Calu3 (cell line): Measurements from ENCODE around the gene RBM23. TPM values are rescaled to one million over a fixed set of nuclear protein-coding genes. Genes with fewer than 3 reads are reported as not detected.

Experiments
- BruUV-seq: library from RNA; stranded (reverse); fragments of 400-500 nt; replicated peaks from 2 replicates; lab custom pipeline; 2021; lab: Mats Ljungman, UMichigan
- CTCF ChIA-PET: fragments of 300-600 bp; sonication (Branson Sonifier 250); formaldehyde crosslinking; loops from one replicate; lab custom pipeline; 2022; ENCODE audit warnings: antibody characterized with exemption; lab: Charles Lee
- DNase-seq: peaks from one replicate; pipeline ENCODE4 v3.0.0; 2022
- H3K27ac Mint-ChIP-seq: one replicate; pipeline ENCODE4 v1.8.0; 2022; ENCODE audit warnings: mixed read lengths; ENCODE audit not compliant: unreplicated experiment
- H3K27me3 Mint-ChIP-seq: one replicate; pipeline ENCODE4 v1.8.0; 2022; ENCODE audit warnings: mixed read lengths; ENCODE audit not compliant: unreplicated experiment
- H3K36me3 Mint-ChIP-seq: one replicate; pipeline ENCODE4 v1.8.0; 2022; ENCODE audit warnings: mild to moderate bottlenecking, moderate library complexity, mixed read lengths; ENCODE audit not compliant: insufficient read depth, unreplicated experiment
- H3K4me1 Mint-ChIP-seq: one replicate; pipeline ENCODE4 v1.8.0; 2022; ENCODE audit warnings: mild to moderate bottlenecking, low read depth, mixed read lengths; ENCODE audit not compliant: unreplicated experiment
- H3K4me3 Mint-ChIP-seq: one replicate; pipeline ENCODE4 v1.8.0; 2022; ENCODE audit warnings: mild to moderate bottlenecking, low read depth, moderate library complexity, mixed read lengths; ENCODE audit not compliant: unreplicated experiment
- H3K9me3 Mint-ChIP-seq: one replicate; pipeline ENCODE4 v1.8.0; 2022; ENCODE audit warnings: low read depth, mixed read lengths; ENCODE audit not compliant: unreplicated experiment
- intact Hi-C: fragments of 100-400 bp; cut with micrococcal nuclease; formaldehyde crosslinking; loops from one replicate; pipeline ENCODE4 v1.10.0; 2022; ENCODE audit not compliant: unreplicated experiment
- total RNA-seq: library from RNA; stranded (reverse); gene quantifications from 2 replicates; pipeline ENCODE4 v1.2.3, GENCODE V29; 2022
- TF ChIP-seq, protein P1 (sequence below): fragments of 200-600 bp; IDR thresholded peaks from one replicate; pipeline ENCODE4 v1.8.0; 2022; ENCODE audit warnings: antibody characterized with exemption; ENCODE audit not compliant: unreplicated experiment

Gene RBM23
- total RNA-seq, 1 experiment from 2014 or later, result 70.9 TPM

DNA sequence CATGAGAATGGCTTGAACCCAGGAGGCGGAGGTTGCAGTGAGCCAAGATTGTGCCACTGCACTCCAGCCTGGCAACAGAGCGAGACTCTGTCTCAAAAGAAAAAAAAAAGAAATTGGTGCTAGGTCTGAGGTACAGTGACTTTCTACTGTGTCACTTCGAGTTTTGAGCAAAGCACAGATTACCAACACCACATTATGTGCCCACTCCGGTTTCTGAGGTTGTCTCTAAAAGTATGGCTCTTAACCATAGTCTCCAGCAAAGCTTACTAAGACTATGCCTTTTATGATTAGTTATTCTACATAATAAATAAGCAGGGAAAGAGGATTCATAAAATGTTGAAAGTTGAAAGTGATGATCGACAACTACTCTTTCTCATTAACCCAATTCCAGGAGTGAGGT lies 8.0 kb downstream of the RBM23 start:
- TF ChIP-seq, protein P1, sequence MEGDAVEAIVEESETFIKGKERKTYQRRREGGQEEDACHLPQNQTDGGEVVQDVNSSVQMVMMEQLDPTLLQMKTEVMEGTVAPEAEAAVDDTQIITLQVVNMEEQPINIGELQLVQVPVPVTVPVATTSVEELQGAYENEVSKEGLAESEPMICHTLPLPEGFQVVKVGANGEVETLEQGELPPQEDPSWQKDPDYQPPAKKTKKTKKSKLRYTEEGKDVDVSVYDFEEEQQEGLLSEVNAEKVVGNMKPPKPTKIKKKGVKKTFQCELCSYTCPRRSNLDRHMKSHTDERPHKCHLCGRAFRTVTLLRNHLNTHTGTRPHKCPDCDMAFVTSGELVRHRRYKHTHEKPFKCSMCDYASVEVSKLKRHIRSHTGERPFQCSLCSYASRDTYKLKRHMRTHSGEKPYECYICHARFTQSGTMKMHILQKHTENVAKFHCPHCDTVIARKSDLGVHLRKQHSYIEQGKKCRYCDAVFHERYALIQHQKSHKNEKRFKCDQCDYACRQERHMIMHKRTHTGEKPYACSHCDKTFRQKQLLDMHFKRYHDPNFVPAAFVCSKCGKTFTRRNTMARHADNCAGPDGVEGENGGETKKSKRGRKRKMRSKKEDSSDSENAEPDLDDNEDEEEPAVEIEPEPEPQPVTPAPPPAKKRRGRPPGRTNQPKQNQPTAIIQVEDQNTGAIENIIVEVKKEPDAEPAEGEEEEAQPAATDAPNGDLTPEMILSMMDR, result no peak
- BruUV-seq, result no TSS peak
- CTCF ChIA-PET, result no interaction called here
- no peak overlapping the region for H3K27ac Mint-ChIP-seq
- no peak for DNase-seq
- intact Hi-C loops, result no loop called here
- no peaks in the 10 kb centered on the region for H3K27me3 Mint-ChIP-seq
- H3K9me3 Mint-ChIP-seq, result no peaks in the 10 kb centered on the region
- no peaks in the 10 kb centered on the region for H3K4me1 Mint-ChIP-seq
- H3K4me3 Mint-ChIP-seq, result no peak overlapping the region
- peaks cover 70% of the 10 kb centered on the region for H3K36me3 Mint-ChIP-seq

DNA sequence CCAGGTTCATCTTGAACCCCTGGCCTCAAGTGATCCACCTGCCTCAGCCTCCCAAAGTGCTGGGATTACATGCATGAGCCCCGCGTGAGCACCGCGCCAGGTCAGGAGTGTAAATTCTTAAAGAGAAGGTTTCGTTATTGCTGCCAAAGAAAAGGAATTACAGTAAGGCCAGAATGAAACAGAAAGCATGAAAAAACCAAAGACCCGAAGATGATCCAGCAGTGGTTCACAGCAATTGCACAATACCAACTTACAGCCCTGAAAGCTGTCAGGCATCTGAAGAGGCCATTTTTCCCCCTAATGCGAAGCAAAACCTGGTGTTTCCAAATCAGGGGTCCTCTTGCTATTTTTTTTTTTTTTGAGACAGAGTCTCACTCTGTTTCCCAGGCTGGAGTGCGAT lies 10.3 kb downstream of the RBM23 start:
- no peaks in the 10 kb centered on the region for H3K9me3 Mint-ChIP-seq
- TF ChIP-seq, protein P1, result no peak
- CTCF ChIA-PET, result no interaction called here
- no peaks in the 10 kb centered on the region for H3K27me3 Mint-ChIP-seq
- no peaks in the 10 kb centered on the region for H3K4me1 Mint-ChIP-seq
- H3K36me3 Mint-ChIP-seq, result peaks cover 73% of the 10 kb centered on the region
- no peak overlapping the region for H3K4me3 Mint-ChIP-seq
- no peak overlapping the region for H3K27ac Mint-ChIP-seq
- BruUV-seq, result no TSS peak
- DNase-seq, result no peak
- intact Hi-C loops, result no loop called here

DNA sequence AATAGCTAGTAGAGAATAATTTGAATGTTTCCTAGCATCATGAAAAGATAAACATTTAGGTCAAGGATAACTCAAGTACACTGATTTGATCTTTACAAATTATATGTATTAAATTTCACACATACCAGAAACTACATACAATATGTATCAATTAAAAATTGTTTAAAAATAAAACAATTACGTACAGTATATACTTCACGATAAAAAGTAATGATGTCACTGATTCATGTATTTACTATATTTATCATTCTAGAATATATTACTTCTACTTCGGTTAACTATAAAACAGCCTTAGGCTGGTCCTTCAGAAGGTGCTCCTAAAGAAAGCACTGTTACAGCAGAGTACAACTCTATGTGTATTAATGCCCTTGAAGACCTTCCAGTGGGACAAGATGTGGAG lies 11.5 kb downstream of the RBM23 start:
- DNase-seq, result no peak
- CTCF ChIA-PET, result no interaction called here
- Mint-ChIP-seq H3K36me3 (peaks cover 73% of the 10 kb centered on the region), H3K9me3 (no peaks in the 10 kb centered on the region), H3K27ac (no peak overlapping the region), H3K4me3 (no peak overlapping the region), H3K27me3 (no peaks in the 10 kb centered on the region), H3K4me1 (no peaks in the 10 kb centered on the region)
- BruUV-seq, result no TSS peak
- TF ChIP-seq, protein P1, result no peak
- intact Hi-C loops, result no loop called here

DNA sequence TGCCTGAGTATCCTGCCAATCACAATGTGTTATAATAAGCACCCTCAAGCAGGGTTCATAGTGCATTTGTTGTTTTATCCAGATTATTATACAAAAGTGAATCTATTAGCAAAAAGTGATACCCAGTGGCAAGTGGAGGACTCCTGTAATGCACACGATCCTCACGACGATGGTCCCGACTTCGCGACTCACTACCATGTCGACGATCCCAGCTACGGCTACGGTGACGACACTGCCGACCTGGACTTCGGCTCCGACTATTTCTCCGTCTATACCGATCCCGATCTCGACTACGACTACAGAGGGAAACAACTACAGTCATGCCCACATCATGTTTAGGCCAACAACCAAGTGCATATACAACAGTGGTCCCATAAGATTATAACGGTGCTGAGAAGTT lies 12.9 kb downstream of the RBM23 start:
- Mint-ChIP-seq H3K36me3 (peaks cover 70% of the 10 kb centered on the region), H3K27me3 (no peaks in the 10 kb centered on the region), H3K9me3 (no peaks in the 10 kb centered on the region), H3K27ac (peak overlapping the region; percentile 45), H3K4me1 (no peaks in the 10 kb centered on the region), H3K4me3 (no peak overlapping the region)
- intact Hi-C loops, result no loop called here
- CTCF ChIA-PET, result no interaction called here
- no peak for DNase-seq
- no TSS peak for BruUV-seq
- TF ChIP-seq, protein P1, result no peak
